RWPE1 (cell line): Measurements from ENCODE around the gene ZNF548.
A peak's percentile ranks its signal among the peaks of the same experiment; 100 is the strongest.

Experiments used
- CTCF ChIA-PET: fragments of 350-600 bp; sonication (Branson Sonifier 250); formaldehyde crosslinking; extraction: SDS; loops from one replicate; lab custom pipeline; 2021; lab: Yijun Ruan, JAX
- POLR2A ChIA-PET: fragments of 400-600 bp; formaldehyde crosslinking; extraction: SDS; loops from one replicate; lab custom pipeline; 2020; ENCODE audit warnings: antibody characterized with exemption; ENCODE audit not compliant: low non-redundant PET; lab: Yijun Ruan, JAX
- DNase-seq: peaks from one replicate; pipeline ENCODE4 v3.0.0; 2012; ENCODE audit warnings: low spot score
- H3K27ac ChIP-seq: fragments of 450-650 bp; 2 replicates; pipeline ENCODE4 v1.5.1; 2017
- CTCF ChIP-seq: fragments of 450-650 bp; conservative IDR thresholded peaks from 2 replicates; pipeline ENCODE4 v1.5.1; 2017; ENCODE audit warnings: low read depth, mild to moderate bottlenecking

ZNF548 gene

DNA sequence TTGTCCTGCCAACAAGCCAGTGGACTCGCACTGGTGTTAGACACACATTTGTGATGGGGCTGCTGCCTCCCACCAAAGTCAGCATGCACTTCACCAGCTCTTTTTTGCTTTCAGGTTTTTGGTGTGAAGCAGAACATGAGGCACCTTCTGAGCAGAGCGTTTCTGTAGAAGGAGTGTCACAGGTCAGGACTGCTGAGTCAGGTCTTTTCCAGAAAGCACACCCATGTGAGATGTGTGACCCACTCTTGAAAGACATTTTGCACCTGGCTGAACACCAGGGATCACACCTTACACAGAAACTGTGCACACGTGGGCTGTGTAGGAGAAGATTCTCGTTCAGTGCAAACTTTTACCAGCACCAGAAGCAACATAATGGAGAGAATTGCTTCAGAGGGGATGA, 33.7 kb upstream of the ZNF548 start:
- H3K27ac ChIP-seq: no peak overlapping the region
- POLR2A ChIA-PET: no interaction called here
- CTCF ChIA-PET: interaction anchor here (0.5 kb wide), 1 partner anchor 39 kb away, joined by 3 read pairs; no protein-coding TSS in a partner anchor
- TF ChIP-seq CTCF: no peak
- DNase-seq: no peak

GRCh38 chr19:57357406-57357805, 32.2 kb upstream of the ZNF548 start:
- POLR2A ChIA-PET: no interaction called here
- H3K27ac ChIP-seq: no peak overlapping the region
- CTCF ChIA-PET: no interaction called here
- no peak for TF ChIP-seq CTCF
- no peak for DNase-seq

DNA sequence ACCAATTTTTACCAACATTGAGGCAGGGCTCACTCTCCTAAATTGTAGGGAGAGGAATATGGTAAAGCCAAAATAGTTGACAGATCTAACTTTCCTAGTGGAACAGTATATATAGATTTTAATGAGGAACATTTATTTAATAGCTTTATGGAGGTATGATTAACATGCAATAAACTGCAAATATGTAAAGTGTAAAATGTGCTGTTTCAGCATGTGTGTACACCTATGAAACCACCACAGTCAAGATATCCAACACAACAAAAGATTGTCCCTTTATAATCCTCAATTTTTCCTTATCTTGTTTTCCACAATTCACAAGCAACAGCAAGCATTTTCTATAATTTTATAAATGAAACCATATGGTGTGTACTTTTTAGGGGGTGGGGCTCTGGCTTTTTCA, 30.4 kb upstream of the ZNF548 start:
- CTCF ChIA-PET: no interaction called here
- no peak for TF ChIP-seq CTCF
- no peak overlapping the region for H3K27ac ChIP-seq
- no peak for DNase-seq
- POLR2A ChIA-PET: no interaction called here

GRCh38 chr19:57362419-57362818, 27.2 kb upstream of the ZNF548 start:
- ChIA-PET POLR2A (no interaction called here), CTCF (no interaction called here)
- DNase-seq: no peak
- H3K27ac ChIP-seq: no peak overlapping the region
- TF ChIP-seq CTCF: no peak

GRCh38 chr19:57362997-57363687, 26.5 kb upstream of the ZNF548 start, which contains the start of the genes TRAPPC2B and ZNF547:
Gene TRAPPC2B, plus strand, starts transcription at chr19:57363551. Its CDS starts 1,283 bp downstream, at chr19:57364834.
Gene ZNF547, plus strand, starts transcription at chr19:57363551. Its CDS starts 5,005 bp downstream, at chr19:57368556.
- DNase-seq: peak; percentile 92
- ChIA-PET CTCF (interaction anchor here (0.6 kb wide), 1 partner anchor 12 kb away, joined by 4 read pairs; the partner anchor contains the start of gene ZNF304), POLR2A (no interaction called here)
- peak within 1 kb of the TSS; percentile 87 for H3K27ac ChIP-seq
- TF ChIP-seq CTCF: no peak

GRCh38 chr19:57363688-57364181, 25.9 kb upstream of the ZNF548 start:
- DNase-seq: peak; percentile 20
- ChIA-PET POLR2A (no interaction called here), CTCF (interaction anchor here (0.6 kb wide), 1 partner anchor 13 kb away, joined by 4 read pairs; the partner anchor contains the start of gene ZNF304)
- H3K27ac ChIP-seq: peak overlapping the region; percentile 87
- TF ChIP-seq CTCF: no peak
